Muscle of back (tissue), 11 donors: Measurements from ENCODE around the gene IL7R. TPM values are rescaled to one million over a fixed set of nuclear protein-coding genes. Genes with fewer than 3 reads are reported as not detected.
"Not testable (repeated sequence)": the region's sequence is repeated elsewhere in the genome, so short reads cannot be mapped to it uniquely, and the experiment has no call there.

ENCODE experiments used
- DNase-seq, 3 donors: peaks; one replicate each; pipeline versions ENCODE4 v3.0.0 to v3.0.0-alpha.2; 2013
- polyA plus RNA-seq, 10 donors: library from polyadenylated mRNA; unstranded; fragments of 120-200 nt; gene quantifications; one replicate each; pipeline ENCODE4 v1.2.1, GENCODE V29; 2013; ENCODE audit not compliant: insufficient read length in 10 of 10

Gene IL7R
- polyA plus RNA-seq, 10 donors = 0.90 to 36.7 (median 1.7) TPM

DNA sequence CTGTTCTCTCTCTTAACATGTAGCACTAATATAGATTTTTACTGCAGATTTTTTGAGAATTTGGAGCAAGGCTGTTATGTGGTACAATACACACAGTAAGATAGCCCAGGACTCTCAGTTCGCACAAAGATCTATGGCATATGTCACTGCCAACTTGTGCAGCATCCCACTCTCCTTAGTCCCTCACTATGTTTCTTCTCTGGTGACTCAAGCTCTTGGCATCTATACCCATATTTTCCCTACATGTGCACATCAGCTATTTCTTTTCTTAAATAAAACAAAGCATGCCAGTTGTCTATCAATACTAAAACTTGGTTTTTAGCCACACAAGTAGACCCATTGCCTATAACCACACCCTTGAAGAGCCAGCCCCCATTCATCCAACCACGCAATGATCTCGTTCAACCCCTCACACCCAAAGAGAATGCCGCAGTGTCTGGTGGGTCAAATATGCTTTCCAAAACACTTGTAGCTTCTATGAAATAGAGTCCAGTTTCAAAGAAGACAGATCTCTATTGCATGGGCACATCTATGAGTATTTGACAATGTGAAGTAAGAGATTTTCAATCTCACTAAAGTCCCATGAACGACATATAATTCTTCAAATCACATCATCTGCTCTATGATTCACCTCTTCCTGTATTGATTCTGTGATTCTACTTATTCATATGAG, 18.2 kb upstream of the IL7R start:
- no peak for DNase-seq

DNA sequence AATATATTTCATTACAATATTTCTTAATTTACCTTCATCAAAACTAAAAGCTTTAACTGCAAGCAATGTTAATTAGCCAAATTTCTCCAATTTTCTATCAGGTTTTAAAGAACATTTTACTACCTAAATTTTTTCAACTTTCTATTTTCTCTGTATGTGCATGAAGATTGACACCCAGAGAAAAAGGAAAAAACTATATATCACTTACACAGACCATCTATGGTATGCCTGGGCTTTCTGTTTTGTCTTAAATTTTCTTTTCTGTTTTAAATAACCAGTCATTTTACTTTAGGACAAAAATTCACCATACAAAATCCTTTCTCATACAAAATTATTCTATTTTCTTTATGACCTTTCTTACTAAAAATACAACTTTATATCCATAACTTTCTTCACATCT, 13.8 kb upstream of the IL7R start:
- no peak for DNase-seq

GRCh38 chr5:35845508-35845907, 11.2 kb upstream of the IL7R start:
- not testable (repeated sequence) for DNase-seq

DNA sequence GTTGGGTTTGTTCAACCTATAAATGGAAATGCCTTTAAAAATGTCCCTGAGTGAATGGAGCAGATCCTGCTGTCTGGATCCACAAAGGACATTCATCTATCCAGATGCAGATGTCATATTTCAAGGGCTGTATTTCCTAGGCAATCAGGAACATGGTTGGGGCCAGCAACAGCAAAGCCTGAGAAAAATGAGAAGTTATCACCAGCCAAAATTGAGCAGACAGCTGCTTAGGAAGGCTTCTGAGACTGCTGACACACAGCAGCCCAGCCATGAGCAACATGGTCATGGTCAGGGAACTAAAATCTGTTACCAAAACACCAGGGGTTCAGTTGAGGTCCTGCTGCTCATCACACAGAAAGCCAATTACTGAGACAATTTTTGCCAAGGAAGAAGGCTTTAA, 9.2 kb upstream of the IL7R start:
- peak in 1 of 3 donors; percentile 43 for DNase-seq

DNA sequence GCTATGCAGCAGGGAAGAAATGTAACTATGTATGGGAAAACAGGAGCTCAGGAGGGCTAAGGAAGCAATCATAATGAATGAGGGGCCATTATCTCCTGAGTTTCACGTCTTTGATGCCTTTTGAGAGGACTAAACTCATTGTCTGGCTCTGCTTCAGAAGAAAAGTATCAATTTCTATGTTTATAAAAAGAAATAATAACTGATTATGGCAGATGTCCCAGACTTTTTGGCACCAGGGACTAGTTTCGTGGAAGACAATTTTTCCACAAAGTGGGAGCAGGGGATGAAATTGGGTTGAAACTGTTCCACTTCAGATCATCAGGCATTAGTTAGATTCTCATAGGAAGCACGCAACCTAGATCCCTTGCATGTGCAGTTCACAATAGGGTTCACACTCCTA, 8.7 kb upstream of the IL7R start:
- peak in 1 of 3 donors; percentile 52 for DNase-seq

DNA sequence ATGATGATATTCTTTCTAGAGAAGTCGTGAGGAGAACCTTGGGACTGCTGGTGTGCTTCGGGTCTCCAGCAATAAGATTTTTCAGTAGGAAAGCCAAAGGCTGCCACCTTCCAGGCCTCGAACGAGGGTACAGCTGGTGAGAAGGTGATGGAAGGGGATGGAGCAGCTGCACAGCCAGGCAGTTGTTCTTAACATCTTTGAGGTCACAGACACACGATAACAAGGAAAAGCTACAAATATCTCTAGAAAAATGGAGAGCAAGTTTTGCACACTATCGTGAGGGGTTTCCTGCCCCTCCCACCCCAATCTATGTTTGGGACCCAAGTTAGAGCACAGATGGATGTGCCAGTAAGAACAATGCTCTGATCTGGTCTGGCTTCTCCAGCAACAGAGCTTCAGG, 6.8 kb upstream of the IL7R start:
- DNase-seq = no peak

DNA sequence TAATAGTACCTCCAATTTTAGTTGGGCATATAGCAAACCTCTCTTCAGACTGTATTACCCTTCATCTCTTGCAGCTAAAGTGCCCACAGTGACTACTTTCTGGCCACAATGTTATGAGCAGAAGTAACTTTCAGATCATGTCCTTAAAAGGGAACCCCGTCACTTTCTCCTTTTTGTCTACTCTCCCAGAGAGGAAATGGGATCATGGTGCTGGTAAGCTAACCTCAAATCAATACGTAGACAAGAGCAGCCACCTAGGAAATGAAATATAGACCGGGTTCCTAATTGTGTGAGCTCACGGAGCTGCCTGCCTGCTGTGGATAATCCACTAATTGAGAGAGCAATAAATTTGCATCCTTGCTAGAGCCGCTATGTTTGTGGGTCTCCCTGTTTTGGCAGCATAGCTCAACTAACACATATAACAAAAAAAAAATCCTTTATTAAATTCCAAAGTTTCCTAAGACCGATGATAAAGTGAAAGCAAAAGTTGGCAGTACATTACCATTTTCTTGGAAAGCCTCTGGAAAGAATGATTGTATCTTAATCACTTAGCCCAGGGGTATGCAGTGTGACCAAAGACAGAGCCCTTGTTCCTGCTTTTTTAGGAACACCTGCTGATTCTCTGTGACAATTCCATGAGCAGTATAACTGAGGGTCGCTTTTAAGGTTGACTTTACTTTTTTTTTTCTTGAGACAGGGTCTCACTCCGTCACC, 5.6 kb upstream of the IL7R start:
- DNase-seq = peak in 1 of 3 donors; percentile 45

- DNase-seq = no peak
These were observed 4.5 kb upstream of the IL7R start for GRCh38 chr5:35852084-35852734.

GRCh38 chr5:35852773-35853172, 3.9 kb upstream of the IL7R start:
- no peak for DNase-seq

DNA sequence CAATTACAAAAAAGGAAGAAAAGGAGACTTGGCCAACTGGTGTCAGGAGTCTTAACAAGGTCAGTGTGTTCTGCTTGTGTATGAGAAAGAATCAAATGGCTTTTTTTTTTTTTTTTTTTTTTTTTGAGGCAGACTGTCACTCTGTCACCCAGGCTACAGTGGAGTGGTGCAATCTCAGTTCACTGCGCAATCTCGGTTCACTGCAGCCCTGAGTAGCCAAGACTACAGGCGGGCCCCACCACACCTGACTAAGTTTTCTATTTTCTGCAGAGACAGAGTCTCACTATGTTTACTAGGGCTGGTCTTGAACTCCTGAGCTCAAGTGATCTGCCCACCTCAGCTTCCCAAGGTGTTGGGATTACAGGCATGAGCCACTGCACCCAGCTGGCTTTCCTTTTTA, 3.1 kb upstream of the IL7R start:
- no peak for DNase-seq

DNA sequence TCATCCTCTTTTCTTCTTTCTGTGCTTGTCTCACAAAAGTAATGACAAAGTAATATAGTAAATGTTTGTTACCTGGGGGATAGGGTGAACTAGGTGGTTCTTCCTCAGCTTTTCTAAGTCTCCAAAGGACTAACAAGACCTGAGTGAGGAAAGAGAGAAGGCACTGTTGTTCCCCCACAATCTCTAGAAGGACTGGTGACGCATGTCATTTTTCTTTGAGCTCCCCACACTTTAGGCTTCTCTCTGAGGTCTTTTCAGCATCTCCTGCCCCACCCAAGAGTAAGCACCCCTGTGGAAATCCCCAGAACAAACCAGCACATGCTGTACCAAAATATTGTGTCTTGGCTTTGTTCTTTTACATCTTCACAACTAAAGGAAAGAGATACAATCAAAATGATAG, 2.4 kb upstream of the IL7R start:
- DNase-seq = no peak

DNA sequence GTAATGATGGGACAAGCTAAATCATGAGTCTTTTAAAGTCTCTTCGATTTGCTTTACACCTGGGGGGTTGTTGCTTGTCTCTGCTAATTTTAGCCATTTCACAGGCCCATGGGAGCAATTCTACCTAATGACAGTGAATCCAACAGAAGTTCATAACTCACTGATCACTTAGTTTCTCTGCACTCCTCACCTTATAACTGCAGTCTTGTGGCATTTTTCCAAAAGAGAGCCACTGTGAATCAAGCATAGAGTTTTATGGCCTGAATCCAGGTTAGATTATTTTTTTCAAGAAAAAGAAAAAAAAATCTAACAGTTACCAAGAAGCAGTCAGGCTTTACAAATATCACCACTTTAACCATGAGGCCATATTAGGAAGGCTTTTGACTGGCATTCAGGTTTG, 1.5 kb upstream of the IL7R start:
- DNase-seq = no peak

GRCh38 chr5:35856186-35856764, 416 bp upstream of the IL7R start:
- not testable (repeated sequence) for DNase-seq

- peak in 1 of 3 donors; percentile 91 for DNase-seq
These were observed 1.0 kb downstream of the IL7R start for GRCh38 chr5:35857606-35858205.

- peak in 1 of 3 donors; percentile 30 for DNase-seq
These were observed 2.5 kb downstream of the IL7R start for GRCh38 chr5:35859101-35859661.

DNA sequence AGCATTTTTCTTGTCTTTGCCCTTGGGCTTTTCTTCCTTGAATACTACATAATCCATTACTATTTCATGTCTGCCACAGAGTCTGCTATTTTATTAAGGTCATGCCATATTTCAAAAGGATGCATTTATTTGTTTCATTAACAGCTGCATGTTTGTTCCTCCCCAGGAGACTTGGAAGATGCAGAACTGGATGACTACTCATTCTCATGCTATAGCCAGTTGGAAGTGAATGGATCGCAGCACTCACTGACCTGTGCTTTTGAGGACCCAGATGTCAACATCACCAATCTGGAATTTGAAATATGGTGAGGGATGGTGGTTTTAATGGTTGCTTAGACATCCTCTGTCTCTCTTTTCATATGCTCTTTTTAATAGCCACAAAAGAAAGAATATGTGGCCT, 4.0 kb downstream of the IL7R start:
- peak in 1 of 3 donors; percentile 41 for DNase-seq

DNA sequence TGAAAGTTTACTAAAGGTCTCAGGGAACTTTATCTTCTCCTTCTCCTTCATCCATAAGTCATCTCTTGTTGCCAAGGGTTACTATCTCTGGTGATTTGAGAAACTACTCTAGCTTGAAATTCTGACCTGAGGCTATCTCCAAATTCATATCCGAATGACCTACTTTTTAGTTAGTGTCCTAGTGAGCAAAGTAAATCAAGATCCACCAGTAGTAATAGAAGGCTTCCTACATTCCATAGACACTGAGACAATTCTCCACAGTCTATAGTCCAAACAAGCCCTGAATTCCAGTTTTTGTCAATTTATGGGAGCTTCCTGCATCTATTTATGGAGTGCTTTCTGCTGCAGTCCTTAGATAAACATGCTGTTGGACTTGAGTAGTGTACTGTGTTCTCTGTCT, 5.0 kb downstream of the IL7R start:
- no peak for DNase-seq

DNA sequence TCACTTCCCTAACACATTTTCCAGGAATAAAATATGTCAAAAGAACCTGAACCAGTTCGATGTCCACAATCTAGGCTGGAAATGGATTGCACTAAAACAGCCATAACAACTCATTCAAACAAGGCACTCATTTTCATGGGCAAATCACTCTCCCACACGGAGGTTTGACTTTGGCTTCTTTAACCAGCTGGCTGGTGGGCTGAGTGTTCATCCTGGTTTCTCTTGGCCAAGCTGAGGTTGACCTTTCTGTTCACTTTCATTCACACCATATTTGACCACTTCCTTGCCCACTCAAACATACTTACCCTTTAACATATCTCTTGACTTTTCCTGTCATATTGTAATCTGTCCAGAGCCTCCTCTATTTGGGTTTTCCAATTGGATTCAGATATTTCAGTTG, 5.4 kb downstream of the IL7R start:
- DNase-seq = no peak

GRCh38 chr5:35863159-35863558, 6.5 kb downstream of the IL7R start:
- DNase-seq = no peak

GRCh38 chr5:35867998-35868397, 11.3 kb downstream of the IL7R start:
- no peak for DNase-seq

GRCh38 chr5:35869685-35870277, 13.1 kb downstream of the IL7R start:
- no peak for DNase-seq

DNA sequence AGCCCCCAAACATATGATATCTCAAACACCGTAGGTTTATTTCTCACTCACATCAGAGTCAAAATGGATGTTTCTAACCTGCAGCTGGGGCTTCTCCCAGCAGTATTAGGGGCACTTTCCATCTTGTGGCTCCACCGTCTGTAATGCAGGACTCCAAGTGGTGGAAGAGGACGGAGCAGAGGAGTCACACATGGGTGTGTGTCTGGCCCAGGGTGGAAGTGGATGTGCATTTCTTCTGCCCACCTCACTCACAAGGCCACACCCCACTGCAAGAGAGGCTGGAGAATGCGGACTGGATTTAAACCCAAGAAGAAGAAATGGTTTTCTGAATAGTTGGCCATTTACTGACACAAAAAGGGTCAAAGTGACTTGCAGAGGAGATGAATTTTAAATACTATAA, 13.9 kb downstream of the IL7R start:
- DNase-seq = no peak
